D721Med (cell line): ENCODE results near the gene WIPF2.
"Not testable (repeated sequence)": the region's sequence is repeated elsewhere in the genome, so short reads cannot be mapped to it uniquely, and the experiment has no call there.

Experiments used
- DNase-seq: peaks from one replicate; pipeline ENCODE4 v3.0.0; 2011; ENCODE audit warnings: low spot score; ENCODE audit not compliant: insufficient read length
- FAIRE-seq: peaks from 2 replicates; lab custom pipeline; 2011; peaks lifted over from hg19 to GRCh38; lab: Jason Lieb, UNC
- TF ChIP-seq, protein P1 (sequence below): IDR thresholded peaks from 2 replicates; pipeline ENCODE4 v1.5.1; 2012; ENCODE audit warnings: mild to moderate bottlenecking, control low read depth; ENCODE audit not compliant: insufficient read depth; ENCODE audit errors: missing control alignments

WIPF2 gene

DNA sequence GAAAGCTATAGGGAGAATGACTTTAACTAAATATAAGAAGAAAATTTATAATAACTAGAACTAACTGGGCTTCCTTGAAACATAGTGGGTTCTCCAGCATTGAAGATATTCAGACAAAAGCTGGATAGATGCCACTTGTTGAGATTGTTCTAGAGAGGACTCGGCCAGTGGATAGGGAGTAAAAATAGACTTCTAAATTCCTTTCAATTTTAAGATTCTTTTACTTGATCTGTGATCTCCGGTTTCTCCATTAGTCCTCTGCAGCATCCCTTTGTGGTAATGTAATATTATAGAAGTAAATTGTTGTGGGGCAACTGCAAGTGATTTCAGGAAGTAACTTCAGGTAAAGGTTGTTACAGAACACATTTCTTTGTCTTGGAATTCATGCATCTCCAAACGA is 79.6 kb downstream of the WIPF2 start:
- FAIRE-seq (no peak), DNase-seq (no peak)
- TF ChIP-seq, protein P1, sequence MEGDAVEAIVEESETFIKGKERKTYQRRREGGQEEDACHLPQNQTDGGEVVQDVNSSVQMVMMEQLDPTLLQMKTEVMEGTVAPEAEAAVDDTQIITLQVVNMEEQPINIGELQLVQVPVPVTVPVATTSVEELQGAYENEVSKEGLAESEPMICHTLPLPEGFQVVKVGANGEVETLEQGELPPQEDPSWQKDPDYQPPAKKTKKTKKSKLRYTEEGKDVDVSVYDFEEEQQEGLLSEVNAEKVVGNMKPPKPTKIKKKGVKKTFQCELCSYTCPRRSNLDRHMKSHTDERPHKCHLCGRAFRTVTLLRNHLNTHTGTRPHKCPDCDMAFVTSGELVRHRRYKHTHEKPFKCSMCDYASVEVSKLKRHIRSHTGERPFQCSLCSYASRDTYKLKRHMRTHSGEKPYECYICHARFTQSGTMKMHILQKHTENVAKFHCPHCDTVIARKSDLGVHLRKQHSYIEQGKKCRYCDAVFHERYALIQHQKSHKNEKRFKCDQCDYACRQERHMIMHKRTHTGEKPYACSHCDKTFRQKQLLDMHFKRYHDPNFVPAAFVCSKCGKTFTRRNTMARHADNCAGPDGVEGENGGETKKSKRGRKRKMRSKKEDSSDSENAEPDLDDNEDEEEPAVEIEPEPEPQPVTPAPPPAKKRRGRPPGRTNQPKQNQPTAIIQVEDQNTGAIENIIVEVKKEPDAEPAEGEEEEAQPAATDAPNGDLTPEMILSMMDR = no peak

DNA sequence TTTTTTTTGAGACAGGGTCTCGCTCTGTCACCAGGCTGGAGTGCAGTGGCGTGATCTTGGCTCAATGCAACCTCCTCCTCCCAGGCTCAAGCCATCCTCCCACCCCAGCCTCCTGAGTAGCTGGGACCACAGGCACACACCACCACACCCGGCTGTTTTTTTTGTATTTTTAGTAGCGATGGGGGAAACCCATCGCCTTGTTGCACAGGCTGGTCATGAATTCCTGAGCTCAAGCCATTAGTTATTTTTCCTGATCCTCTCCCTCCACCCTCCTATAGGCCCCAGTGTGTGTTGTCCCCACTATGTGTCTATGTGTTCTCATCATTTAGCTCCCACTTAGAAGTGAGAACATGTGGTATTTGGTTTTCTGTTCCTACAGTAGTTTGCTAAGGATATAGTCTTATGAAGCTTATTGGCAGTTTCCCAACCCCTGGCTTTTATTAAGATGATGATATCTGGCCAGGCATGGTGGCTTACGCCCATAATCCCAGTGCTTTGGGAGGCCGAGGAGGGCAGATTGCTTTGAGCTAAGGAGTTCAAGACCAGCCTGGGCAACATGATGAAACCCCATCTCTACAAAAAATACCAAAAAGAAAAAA is 80.2 kb downstream of the WIPF2 start:
- not testable (repeated sequence) for DNase-seq, FAIRE-seq

DNA sequence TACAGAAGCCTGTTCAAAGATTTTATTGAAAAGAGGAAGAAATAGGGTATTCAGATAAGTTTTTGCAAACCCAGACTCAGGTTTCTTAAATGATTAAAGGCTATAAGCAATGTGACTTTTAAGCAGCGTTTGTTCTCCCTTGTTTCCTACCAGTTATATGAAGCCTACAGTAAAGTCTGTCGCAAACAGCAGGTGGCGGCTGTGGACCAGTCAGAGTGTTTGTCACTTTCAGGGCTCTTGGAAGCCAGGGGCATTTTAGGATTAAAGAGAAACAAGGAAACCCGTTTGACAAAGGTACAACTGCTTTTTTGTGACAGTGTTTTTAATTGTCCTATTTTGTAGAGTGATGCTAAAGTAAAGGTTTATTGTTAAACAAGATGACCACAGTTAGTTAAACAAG is 82.2 kb downstream of the WIPF2 start:
- TF ChIP-seq, protein P1 = peak; percentile 23
- FAIRE-seq = no peak
- DNase-seq = no peak

DNA sequence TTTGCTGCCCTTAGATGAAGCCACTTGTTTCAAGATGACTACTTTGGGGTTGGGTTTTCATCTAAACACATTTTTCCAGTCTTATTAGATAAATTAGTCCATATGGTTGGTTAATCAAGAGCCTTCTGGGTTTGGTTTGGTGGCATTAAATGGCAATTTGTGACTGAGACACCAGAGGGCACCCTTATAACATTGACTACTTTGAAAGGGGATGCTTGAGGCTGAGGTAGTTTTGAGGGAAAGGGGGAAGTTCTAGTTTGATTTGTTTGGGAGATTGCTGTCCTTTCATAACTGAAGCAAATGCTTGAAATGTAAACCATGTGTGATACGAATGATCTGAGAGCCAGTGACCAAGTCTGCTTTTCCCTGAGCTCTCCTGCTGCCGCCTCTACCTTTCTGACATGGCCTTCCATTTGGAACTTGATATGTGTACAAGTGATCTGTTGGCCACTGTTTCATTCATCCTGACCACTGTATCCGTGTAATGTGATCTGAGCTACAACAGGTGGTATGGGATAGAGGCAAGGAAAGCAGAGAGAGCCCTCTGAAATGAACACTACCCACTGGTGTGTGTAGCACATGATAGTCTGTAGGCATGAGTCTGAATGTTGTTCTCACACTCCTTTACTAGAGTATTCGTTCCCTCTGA is 84.0 kb downstream of the WIPF2 start:
- no peak for FAIRE-seq
- TF ChIP-seq, protein P1 = peak; percentile 93
- DNase-seq = no peak

DNA sequence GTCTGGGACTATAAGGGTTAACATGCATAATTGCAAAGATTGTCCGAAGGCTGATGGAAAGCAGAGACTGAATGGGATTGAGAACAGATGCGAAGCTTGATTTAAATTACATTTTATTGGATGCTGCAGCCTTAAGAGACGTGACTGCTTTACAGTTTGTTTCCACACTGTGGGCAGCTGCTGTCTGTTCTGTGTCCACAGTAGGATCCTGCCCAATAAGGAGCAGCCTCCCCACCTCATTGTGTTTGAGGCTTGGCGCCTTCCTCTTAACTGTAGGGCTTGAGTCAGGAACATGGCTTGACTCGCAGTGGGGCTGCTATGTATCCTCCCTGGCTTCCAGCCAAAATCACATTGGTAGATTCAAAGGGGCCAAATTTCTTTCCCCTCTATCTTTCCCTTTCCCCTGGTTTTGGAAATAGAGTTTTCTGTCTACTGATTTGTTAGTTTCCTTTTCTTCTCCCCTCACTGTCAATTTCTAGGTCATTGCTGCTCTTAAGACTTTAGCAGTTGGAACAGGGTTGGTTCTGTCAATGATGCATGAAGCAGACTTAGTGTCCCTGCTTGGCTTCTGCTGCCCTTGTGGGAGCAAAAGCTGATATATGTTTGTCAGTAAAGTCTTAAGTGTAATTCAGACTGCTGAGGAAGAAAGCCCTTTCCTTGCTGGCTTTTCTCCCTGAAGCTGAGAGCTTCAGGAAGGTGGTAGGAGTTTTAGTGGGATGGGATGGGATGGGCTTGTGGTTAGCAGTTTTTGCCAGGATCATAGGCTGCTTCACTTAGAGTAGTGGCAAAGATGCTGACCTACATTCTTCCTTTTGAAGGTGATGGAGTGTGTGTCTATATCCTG is 84.8 kb downstream of the WIPF2 start:
- TF ChIP-seq, protein P1 = no peak
- no peak for FAIRE-seq
- DNase-seq = no peak

DNA sequence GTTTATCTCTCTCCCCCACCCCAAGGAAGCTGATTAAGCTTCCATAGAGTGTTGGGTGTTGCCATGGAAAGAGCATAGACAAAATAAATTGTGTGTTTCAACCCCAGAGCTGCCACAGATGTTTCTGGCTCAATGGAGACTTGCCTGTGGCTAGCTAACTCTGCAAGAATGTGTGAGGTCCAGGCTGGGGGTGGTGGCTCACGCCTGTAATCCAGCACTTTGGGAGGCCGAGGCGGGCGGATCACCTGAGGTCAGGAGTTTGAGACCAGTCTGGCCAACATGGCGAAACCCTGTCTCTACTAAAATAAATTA is 85.4 kb downstream of the WIPF2 start:
- DNase-seq, FAIRE-seq: not testable (repeated sequence)

DNA sequence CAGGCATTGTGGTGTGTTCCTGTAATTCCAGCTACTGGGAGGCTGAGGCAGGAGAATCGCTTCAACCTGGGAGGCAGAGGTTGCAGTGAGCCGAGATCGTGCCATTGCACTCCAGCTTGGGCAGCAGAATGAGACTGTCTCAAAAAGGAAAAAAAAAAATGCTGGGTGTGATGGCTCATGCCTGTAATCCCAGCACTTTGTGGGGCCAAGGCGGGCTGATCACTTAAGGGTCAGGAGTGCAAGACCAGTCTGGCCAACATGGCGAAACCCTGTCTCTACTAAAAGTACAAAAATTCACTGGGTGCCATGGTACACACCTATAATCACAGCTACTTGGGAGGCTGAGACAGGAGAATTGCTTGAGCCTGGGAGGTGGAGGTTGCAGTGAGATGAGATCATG is 85.8 kb downstream of the WIPF2 start:
- not testable (repeated sequence) for FAIRE-seq, DNase-seq

DNA sequence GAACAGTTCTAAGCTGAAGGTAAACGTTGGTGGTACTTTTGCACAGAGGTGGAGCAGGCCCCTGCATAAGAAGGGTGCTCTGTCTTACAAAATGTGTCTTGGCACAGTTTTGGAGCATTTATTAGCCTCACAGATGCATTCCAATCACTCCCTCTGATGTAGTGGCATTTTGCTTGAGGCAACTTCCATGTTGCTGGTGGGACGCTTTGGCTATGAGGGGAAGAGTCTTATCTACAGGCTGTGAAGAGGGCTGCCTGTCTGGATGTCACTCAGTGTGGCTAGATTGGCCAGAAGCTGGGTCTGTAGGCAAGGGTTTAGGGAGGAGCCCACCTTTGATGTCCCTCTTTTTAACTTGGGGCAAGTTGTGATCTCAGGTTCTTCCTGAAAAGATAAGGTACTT is 87.3 kb downstream of the WIPF2 start:
- FAIRE-seq (no peak), DNase-seq (no peak)
- TF ChIP-seq, protein P1 = no peak
